ENCODE data around the gene ATP1B4. TPM values are rescaled to one million over a fixed set of nuclear protein-coding genes. Genes with fewer than 3 reads are reported as not detected.

ATP1B4 gene
- total RNA-seq, 1 experiment from 2014 or later, result not detected

DNA sequence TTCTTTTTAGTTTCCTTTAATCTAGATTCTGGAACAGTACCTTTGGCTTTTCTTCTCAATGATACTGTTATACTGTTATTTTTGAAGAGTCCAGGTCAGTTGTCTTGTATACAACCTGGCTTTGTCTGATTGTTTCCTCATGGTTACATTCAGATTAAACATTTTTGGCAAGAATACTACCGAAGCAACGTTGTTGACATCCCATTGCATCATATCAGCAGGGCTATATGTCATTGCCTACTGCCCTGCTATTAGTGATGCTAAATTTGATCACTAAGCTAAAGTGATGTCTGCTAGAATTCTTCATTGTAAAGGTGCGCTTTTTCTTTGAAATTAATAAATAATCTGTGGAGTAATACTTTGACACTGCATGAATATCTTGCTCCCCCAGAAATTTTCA, 5.8 kb upstream of the ATP1B4 start:
- Histone ChIP-seq H3K9ac (ENCODE audit: extremely low read depth, insufficient read length, low read length) (no peak overlapping the region), H4K8ac (replicated peaks; ENCODE audit: insufficient read length, low read depth, low read length) (no peak overlapping the region), H3K27me3 (ENCODE audit: insufficient read depth, low read length) (no peaks in the 10 kb centered on the region), H2AFZ (ENCODE audit: low read length) (no peak overlapping the region), H3K79me1 (ENCODE audit: insufficient read depth, low read depth, low read length, poor library complexity, severe bottlenecking) (no peaks in the 10 kb centered on the region), H3K4me1 (ENCODE audit: insufficient read depth, low read length) (no peaks in the 10 kb centered on the region), H2BK5ac (ENCODE audit: insufficient read length, low read length) (no peak overlapping the region), H3K9me3 (ENCODE audit: control insufficient read depth, low read depth, low read length) (peaks cover 47% of the 10 kb centered on the region), H2BK120ac (ENCODE audit: low read depth, low read length, poor library complexity, severe bottlenecking) (no peak overlapping the region), H2BK15ac (ENCODE audit: low read depth, low read length) (no peak overlapping the region), H3T11ph (ENCODE audit: low read length) (no peak overlapping the region), H2AK5ac (ENCODE audit: insufficient read length, low read length) (no peak overlapping the region), H4K91ac (ENCODE audit: insufficient read length, low read depth, low read length) (no peak overlapping the region), H2BK20ac (ENCODE audit: low read depth, low read length, poor library complexity, severe bottlenecking) (no peak overlapping the region), H3K14ac (ENCODE audit: insufficient read depth, low read length) (no peak overlapping the region), H3K27ac (ENCODE audit: insufficient read length, low read depth, low read length) (no peak overlapping the region), H4K5ac (ENCODE audit: insufficient read length, low read depth, low read length) (no peak overlapping the region), H4K20me1 (ENCODE audit: control insufficient read depth, insufficient read depth, insufficient read length) (no peaks in the 10 kb centered on the region), H3K4ac (ENCODE audit: low read depth, low read length) (no peak overlapping the region), H2BK12ac (ENCODE audit: insufficient read length, low read depth, low read length) (no peak overlapping the region), H3K4me2 (ENCODE audit: insufficient read depth, insufficient read length, low read length) (no peak overlapping the region), H3K79me2 (ENCODE audit: insufficient read depth, low read length) (no peaks in the 10 kb centered on the region), H3K18ac (ENCODE audit: insufficient read length, low read depth, low read length) (no peak overlapping the region), H3K23ac (ENCODE audit: insufficient read length, low read depth, low read length) (no peak overlapping the region), H3K56ac (ENCODE audit: insufficient read length, low read depth, low read length) (no peak overlapping the region), H3K23me2 (ENCODE audit: insufficient read length, low read depth, low read length, poor library complexity, severe bottlenecking) (no peaks in the 10 kb centered on the region)
- Mint-ChIP-seq H3K4me1 (peaks cover 6 to 10% of the 10 kb centered on the region in 2 experiments; a peak in 3 of 4 replicates), H3K27ac (no peak overlapping the region), H3K27me3 (ENCODE audit: low read depth) (peaks cover 5% of the 10 kb centered on the region), H3K9me3 (peaks cover 56 to 62% of the 10 kb centered on the region in 2 experiments), H3K36me3 (ENCODE audit: insufficient read depth in 1 of 3, low read depth in 3 of 3) (no peaks in the 10 kb centered on the region; a peak in 2 of 7 replicates), H3K4me3 (no peak overlapping the region)
- WGBS (ENCODE audit: extremely low coverage, insufficient read length, low lambda C conversion rate), result no CpG with 5 or more reads among the region's 3 CpGs
- no peak for DNase-seq
- TF ChIP-seq, protein P1, sequence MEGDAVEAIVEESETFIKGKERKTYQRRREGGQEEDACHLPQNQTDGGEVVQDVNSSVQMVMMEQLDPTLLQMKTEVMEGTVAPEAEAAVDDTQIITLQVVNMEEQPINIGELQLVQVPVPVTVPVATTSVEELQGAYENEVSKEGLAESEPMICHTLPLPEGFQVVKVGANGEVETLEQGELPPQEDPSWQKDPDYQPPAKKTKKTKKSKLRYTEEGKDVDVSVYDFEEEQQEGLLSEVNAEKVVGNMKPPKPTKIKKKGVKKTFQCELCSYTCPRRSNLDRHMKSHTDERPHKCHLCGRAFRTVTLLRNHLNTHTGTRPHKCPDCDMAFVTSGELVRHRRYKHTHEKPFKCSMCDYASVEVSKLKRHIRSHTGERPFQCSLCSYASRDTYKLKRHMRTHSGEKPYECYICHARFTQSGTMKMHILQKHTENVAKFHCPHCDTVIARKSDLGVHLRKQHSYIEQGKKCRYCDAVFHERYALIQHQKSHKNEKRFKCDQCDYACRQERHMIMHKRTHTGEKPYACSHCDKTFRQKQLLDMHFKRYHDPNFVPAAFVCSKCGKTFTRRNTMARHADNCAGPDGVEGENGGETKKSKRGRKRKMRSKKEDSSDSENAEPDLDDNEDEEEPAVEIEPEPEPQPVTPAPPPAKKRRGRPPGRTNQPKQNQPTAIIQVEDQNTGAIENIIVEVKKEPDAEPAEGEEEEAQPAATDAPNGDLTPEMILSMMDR (conservative IDR thresholded peaks at IDR 0.05), result no peak

Data from H9 (cell line).